ENCODE measurements around the gene MICAL3.
"Not testable (repeated sequence)": the region's sequence is repeated elsewhere in the genome, so short reads cannot be mapped to it uniquely, and the experiment has no call there.

MICAL3 gene

DNA sequence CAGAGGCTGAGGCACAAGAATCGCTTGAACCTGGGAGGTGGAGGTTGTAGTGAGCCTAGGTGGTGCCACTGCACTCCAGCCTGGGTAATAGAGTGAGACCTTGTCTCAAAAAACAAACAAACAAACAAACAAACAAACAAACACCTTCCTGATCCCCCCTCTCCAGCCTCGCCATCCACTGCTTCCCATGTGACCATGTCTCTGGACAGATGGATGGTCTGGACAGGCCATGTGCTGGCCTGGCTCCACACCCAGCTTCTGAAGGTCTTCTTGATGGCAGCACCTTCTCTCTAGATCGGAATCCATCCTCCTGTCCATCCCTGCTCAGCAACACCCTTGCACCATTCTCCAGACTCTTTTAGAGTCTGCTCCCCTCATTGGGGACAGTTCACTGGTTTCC is 42.8 kb upstream of the MICAL3 start:
- Histone ChIP-seq H3K9me3 (ENCODE audit: control insufficient read depth, low read length) (no peaks in the 10 kb centered on the region), H3K9ac (ENCODE audit: low read length) (no peak overlapping the region), H3K4me3 (ENCODE audit: low read length) (no peak overlapping the region), H3K4me1 (ENCODE audit: control insufficient read depth, insufficient read depth, low read length) (peaks cover 22% of the 10 kb centered on the region), H3K36me3 (ENCODE audit: control insufficient read depth, insufficient read depth, low read length, severe bottlenecking) (no peaks in the 10 kb centered on the region), H3K27me3 (replicated peaks; ENCODE audit: control insufficient read depth, insufficient read depth, low read length) (no peaks in the 10 kb centered on the region)
- no peak for DNase-seq (ENCODE audit: low read depth)

DNA sequence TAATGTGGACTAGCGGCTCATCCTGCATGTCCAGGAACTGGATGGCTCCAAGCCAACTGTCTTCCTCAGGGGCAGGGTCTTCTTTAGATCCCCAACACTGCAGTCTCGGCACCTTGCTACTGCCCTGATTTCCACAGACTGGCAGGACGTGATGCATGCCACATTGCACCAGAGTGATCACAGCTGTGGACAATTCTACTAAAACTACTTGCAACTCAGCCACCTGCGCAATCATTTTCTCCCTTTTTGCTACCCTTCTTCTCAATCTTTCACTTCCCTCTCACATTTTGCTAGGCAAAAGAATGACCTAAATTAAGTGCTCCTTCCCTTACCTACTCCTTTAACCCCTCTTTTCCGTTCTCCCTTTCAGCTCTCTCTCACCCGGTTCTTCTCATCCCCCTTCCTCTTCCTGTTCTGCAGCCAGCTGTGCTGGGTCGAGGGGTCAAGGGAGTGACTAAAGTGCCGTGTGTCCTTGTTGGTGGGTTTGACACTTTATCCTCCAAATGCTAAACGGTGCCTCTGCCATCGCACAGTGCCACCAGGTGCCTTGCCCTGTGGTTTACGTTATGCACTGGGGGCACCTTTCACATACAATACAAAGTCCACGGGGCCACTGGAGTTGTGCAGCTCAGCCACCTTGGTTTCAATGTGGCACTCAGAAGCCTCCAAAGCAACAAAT is 42.0 kb upstream of the MICAL3 start:
- peaks cover 26% of the 10 kb centered on the region for H3K4me1 ChIP-seq (ENCODE audit: control insufficient read depth, insufficient read depth, low read length)
- H3K36me3 ChIP-seq (ENCODE audit: control insufficient read depth, insufficient read depth, low read length, severe bottlenecking) = no peaks in the 10 kb centered on the region
- H3K27me3 ChIP-seq (replicated peaks; ENCODE audit: control insufficient read depth, insufficient read depth, low read length) = no peaks in the 10 kb centered on the region
- no peak for DNase-seq (ENCODE audit: low read depth)
- H3K9ac ChIP-seq (ENCODE audit: low read length) = no peak overlapping the region
- H3K9me3 ChIP-seq (ENCODE audit: control insufficient read depth, low read length) = no peaks in the 10 kb centered on the region
- H3K4me3 ChIP-seq (ENCODE audit: low read length) = no peak overlapping the region

DNA sequence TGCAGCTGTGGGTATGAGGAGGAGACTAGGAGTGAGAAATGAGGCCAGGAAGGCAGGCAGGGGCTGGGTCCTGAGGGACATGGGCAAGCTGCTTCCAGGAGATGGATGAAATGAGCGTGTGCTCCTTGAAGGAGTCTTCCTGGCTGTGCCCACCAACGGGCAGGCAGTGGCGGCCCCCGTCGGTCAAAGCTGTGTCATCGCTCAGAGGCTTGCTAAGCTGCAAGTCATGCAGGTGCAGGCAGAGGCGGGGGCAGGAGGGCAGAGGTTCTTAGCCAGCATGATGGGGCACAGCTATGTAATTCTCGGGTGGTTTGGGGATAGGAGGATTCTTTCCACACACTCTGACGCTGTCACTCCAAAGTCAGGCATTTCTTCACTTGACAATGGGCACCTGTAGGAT is 40.9 kb upstream of the MICAL3 start:
- Histone ChIP-seq H3K9ac (ENCODE audit: low read length) (no peak overlapping the region), H3K4me3 (ENCODE audit: low read length) (no peak overlapping the region), H3K27me3 (replicated peaks; ENCODE audit: control insufficient read depth, insufficient read depth, low read length) (no peaks in the 10 kb centered on the region), H3K36me3 (ENCODE audit: control insufficient read depth, insufficient read depth, low read length, severe bottlenecking) (no peaks in the 10 kb centered on the region), H3K9me3 (ENCODE audit: control insufficient read depth, low read length) (no peaks in the 10 kb centered on the region), H3K4me1 (ENCODE audit: control insufficient read depth, insufficient read depth, low read length) (peaks cover 34% of the 10 kb centered on the region)
- DNase-seq (ENCODE audit: low read depth) = no peak

DNA sequence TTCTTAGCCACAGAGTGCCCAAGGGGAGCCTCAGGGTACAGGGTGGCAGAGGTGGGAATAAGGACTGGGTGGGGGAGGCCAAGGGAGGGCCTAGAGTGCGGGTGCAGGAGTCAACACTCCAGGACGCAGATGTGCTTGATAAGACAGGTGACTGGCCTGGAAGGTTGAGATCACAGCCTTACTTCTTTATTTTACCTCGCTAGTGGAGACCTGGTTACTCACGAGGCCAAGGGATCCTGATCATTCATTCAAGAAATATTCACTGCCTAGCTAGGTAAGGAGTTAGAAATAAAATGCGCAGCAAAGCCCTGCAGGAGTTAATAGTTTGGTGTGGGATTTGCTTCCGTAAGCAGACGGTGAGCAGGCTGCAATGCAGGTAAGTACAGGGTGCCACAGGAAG is 40.3 kb upstream of the MICAL3 start:
- H3K9me3 ChIP-seq (ENCODE audit: control insufficient read depth, low read length) = no peaks in the 10 kb centered on the region
- no peaks in the 10 kb centered on the region for H3K36me3 ChIP-seq (ENCODE audit: control insufficient read depth, insufficient read depth, low read length, severe bottlenecking)
- no peaks in the 10 kb centered on the region for H3K27me3 ChIP-seq (replicated peaks; ENCODE audit: control insufficient read depth, insufficient read depth, low read length)
- peaks cover 34% of the 10 kb centered on the region for H3K4me1 ChIP-seq (ENCODE audit: control insufficient read depth, insufficient read depth, low read length)
- no peak overlapping the region for H3K4me3 ChIP-seq (ENCODE audit: low read length)
- no peak overlapping the region for H3K9ac ChIP-seq (ENCODE audit: low read length)
- no peak for DNase-seq (ENCODE audit: low read depth)

DNA sequence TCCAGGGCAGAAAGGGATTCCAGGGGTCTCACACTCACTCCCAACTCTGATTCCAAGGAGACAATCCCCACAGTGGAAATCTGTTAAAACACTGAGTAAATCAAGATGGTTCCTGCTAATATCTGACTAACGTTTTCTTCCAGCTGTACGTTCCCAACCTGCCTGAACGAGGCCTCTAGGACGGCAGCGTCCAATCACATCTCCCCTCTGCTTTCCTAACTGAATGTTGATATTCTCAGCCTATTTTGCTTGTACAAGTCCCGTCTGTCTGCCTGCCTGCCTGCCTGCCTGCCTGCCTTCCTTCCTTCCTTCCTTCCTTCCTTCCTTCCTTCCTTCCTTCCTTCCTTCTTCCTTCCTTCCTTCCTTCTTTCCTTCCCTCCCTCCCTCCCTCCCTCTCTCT is 39.4 kb upstream of the MICAL3 start:
- H3K36me3 ChIP-seq (ENCODE audit: control insufficient read depth, insufficient read depth, low read length, severe bottlenecking); H3K9ac ChIP-seq (ENCODE audit: low read length); DNase-seq (ENCODE audit: low read depth); H3K4me3 ChIP-seq (ENCODE audit: low read length); H3K27me3 ChIP-seq (replicated peaks; ENCODE audit: control insufficient read depth, insufficient read depth, low read length); H3K9me3 ChIP-seq (ENCODE audit: control insufficient read depth, low read length): not testable (repeated sequence)
- H3K4me1 ChIP-seq (ENCODE audit: control insufficient read depth, insufficient read depth, low read length) = peaks cover 26% of the 10 kb centered on the region

DNA sequence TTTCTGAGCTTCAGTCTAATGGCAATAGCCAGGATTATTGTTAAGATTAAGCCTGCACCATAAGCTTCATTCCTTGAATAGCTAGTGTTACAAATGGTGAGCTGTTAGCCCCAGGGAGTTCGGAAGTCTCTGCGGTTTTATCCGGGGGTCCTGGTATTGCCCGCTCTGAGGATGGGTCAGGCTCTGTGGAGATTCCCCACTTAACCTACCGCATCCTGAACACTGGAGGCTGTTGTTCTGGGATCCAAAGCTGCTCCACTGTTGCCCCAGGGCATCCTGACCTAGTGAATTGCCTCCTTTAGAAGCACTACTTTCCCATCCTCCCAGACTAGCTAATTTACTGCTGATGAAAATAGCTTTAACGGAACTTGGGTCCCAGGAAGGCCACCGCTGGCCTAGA is 38.9 kb upstream of the MICAL3 start:
- Histone ChIP-seq H3K27me3 (replicated peaks; ENCODE audit: control insufficient read depth, insufficient read depth, low read length) (no peaks in the 10 kb centered on the region), H3K4me1 (ENCODE audit: control insufficient read depth, insufficient read depth, low read length) (peaks cover 22% of the 10 kb centered on the region), H3K4me3 (ENCODE audit: low read length) (no peak overlapping the region), H3K9ac (ENCODE audit: low read length) (no peak overlapping the region), H3K36me3 (ENCODE audit: control insufficient read depth, insufficient read depth, low read length, severe bottlenecking) (no peaks in the 10 kb centered on the region), H3K9me3 (ENCODE audit: control insufficient read depth, low read length) (no peaks in the 10 kb centered on the region)
- peak; percentile 57 for DNase-seq (ENCODE audit: low read depth)

DNA sequence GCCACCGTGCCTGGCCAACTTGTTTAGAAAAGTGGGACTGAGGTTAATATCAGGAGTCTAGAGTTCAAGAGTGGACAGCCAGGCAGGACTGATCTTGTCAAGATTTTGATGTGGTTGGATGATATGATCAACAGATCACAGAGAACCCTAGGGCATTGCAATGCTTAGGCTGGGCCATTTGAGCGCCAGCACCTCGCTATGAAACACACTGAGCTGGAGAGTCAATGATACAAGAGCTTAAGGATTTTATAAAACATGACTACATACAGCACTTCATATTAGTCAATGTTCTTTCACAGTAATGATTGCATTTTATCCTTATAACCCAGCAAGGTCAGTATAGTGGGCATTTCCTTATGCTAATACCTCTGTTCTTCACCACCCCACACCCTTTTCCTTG is 38.1 kb upstream of the MICAL3 start:
- Histone ChIP-seq H3K9ac (ENCODE audit: low read length) (no peak overlapping the region), H3K27me3 (replicated peaks; ENCODE audit: control insufficient read depth, insufficient read depth, low read length) (no peaks in the 10 kb centered on the region), H3K36me3 (ENCODE audit: control insufficient read depth, insufficient read depth, low read length, severe bottlenecking) (no peaks in the 10 kb centered on the region), H3K4me3 (ENCODE audit: low read length) (no peak overlapping the region), H3K9me3 (ENCODE audit: control insufficient read depth, low read length) (no peaks in the 10 kb centered on the region), H3K4me1 (ENCODE audit: control insufficient read depth, insufficient read depth, low read length) (peaks cover 21% of the 10 kb centered on the region)
- DNase-seq (ENCODE audit: low read depth) = no peak

DNA sequence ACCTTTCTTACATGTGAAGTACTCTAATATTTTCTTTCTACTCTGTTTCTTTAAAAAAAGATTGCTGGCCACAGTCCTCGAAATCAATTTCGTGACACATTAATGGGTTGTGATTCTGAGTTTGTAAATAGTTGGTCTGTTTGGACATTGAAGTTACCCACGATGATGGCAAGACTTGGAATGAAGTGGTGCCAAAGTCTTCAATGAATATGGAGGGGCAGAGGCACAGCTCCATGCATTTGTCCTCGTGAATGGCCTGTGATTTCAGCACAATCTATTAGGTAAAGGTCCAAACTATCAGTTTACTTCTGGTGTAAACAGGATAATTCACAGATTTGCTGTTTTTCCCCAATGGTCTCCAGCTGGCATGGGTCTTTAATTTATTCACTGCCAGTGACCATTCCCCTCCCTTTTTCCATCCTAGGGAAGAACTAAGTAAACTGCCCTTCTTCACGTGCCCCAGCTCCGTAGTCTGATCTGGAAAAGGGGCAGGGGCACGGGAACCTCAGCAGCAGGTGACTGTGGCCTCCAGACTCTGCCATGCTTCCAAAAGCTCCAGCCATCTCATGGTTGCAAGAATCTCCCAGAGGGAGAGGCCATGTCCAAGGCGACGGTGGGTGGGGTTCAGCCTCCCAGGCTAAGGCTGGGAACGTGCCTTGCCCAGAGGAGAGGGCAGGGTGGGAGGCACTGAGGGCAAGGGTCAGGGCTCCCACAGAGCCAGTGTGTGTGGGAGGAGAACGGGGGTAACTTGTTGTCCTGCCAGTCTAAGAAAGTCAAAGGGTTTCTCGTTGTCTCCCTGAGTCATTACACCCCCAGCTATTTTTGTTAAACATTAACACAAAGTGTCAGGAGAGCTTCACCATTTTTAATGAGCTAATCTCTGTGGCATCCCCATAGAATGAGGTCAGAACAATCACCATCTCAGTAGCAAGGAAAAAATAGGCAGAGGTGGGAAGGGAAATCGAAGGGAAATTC is 36.6 kb upstream of the MICAL3 start:
- Histone ChIP-seq H3K9ac (ENCODE audit: low read length) (no peak overlapping the region), H3K9me3 (ENCODE audit: control insufficient read depth, low read length) (no peaks in the 10 kb centered on the region), H3K4me3 (ENCODE audit: low read length) (no peak overlapping the region), H3K4me1 (ENCODE audit: control insufficient read depth, insufficient read depth, low read length) (peaks cover 34% of the 10 kb centered on the region), H3K27me3 (replicated peaks; ENCODE audit: control insufficient read depth, insufficient read depth, low read length) (no peaks in the 10 kb centered on the region), H3K36me3 (ENCODE audit: control insufficient read depth, insufficient read depth, low read length, severe bottlenecking) (no peaks in the 10 kb centered on the region)
- DNase-seq (ENCODE audit: low read depth) = peak; percentile 42

DNA sequence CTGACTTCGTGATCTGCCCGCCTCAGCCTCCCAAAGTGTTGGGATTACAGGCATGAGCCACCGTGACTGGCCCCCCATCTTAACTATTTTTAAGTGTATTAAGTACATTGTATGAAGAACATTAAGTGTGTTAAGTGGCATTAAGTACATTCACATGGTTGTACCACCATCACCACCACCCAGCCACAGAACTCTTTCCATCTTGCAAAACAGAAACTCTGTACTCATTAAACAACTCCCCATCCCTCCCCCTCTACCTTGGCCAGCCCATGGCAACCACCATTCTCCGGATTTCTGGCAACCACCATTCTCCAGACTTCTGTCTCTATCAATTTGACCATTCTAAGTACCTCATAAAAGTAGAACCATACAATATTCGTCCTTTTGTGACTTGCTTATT is 35.6 kb upstream of the MICAL3 start:
- Histone ChIP-seq H3K36me3 (ENCODE audit: control insufficient read depth, insufficient read depth, low read length, severe bottlenecking) (no peaks in the 10 kb centered on the region), H3K9ac (ENCODE audit: low read length) (no peak overlapping the region), H3K27me3 (replicated peaks; ENCODE audit: control insufficient read depth, insufficient read depth, low read length) (no peaks in the 10 kb centered on the region), H3K4me1 (ENCODE audit: control insufficient read depth, insufficient read depth, low read length) (peaks cover 39% of the 10 kb centered on the region), H3K9me3 (ENCODE audit: control insufficient read depth, low read length) (no peaks in the 10 kb centered on the region), H3K4me3 (ENCODE audit: low read length) (no peak overlapping the region)
- DNase-seq (ENCODE audit: low read depth) = no peak

DNA sequence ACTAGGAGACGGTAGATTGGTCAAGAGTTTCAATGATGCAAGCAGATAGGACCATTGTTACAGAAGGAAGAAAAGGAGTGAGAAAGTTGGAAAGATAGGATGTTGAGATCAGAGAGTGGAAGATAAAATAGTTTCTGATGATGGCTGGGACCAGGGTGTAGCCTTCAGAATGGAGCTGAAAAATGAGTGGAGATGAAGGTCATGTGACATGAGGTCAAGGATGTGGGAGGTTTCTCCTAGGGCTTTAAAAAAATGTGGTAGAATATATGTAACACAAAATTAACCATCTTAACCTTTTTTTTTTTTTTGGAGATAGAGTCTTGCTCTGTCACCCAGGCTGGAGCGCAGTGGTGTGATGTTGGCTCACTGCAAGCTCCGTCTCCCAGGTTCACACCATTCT is 35.1 kb upstream of the MICAL3 start:
- no peak overlapping the region for H3K9ac ChIP-seq (ENCODE audit: low read length)
- no peak overlapping the region for H3K4me3 ChIP-seq (ENCODE audit: low read length)
- peaks cover 39% of the 10 kb centered on the region for H3K4me1 ChIP-seq (ENCODE audit: control insufficient read depth, insufficient read depth, low read length)
- no peak for DNase-seq (ENCODE audit: low read depth)
- H3K36me3 ChIP-seq (ENCODE audit: control insufficient read depth, insufficient read depth, low read length, severe bottlenecking) = no peaks in the 10 kb centered on the region
- no peaks in the 10 kb centered on the region for H3K27me3 ChIP-seq (replicated peaks; ENCODE audit: control insufficient read depth, insufficient read depth, low read length)
- no peaks in the 10 kb centered on the region for H3K9me3 ChIP-seq (ENCODE audit: control insufficient read depth, low read length)

DNA sequence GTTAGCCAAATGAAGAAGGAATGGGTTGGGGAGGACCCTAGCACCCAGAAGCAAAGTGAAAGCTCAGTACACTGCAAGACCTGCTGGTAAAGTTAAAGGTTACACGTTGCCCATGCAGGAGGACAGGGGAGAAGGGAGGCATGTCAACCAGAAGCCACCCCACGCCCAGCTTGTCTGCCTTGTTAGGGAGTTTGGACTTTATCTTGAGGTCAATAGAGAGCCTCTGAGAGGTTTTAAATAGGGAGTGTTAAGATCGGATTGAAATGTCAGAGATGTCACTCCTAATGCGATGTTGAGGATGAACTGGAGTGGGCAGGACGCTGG is 34.7 kb upstream of the MICAL3 start:
- Histone ChIP-seq H3K36me3 (ENCODE audit: control insufficient read depth, insufficient read depth, low read length, severe bottlenecking) (no peaks in the 10 kb centered on the region), H3K9ac (ENCODE audit: low read length) (no peak overlapping the region), H3K4me1 (ENCODE audit: control insufficient read depth, insufficient read depth, low read length) (peaks cover 39% of the 10 kb centered on the region), H3K4me3 (ENCODE audit: low read length) (no peak overlapping the region), H3K9me3 (ENCODE audit: control insufficient read depth, low read length) (no peaks in the 10 kb centered on the region), H3K27me3 (replicated peaks; ENCODE audit: control insufficient read depth, insufficient read depth, low read length) (no peaks in the 10 kb centered on the region)
- DNase-seq (ENCODE audit: low read depth) = no peak
